HCT116 (cell line): Measurements from ENCODE around the gene MIA3.

ENCODE experiments used
- CBX3 ChIP-seq: IDR thresholded peaks from 2 replicates; pipeline ENCODE4 v1.6.1; 2012; ENCODE audit warnings: low read depth
- CEBPB ChIP-seq: IDR thresholded peaks from 2 replicates; pipeline ENCODE4 v1.6.1; 2012; ENCODE audit warnings: low read depth
- EZH2 ChIP-seq: fragments of 200-600 bp; sonication (generic); IDR thresholded peaks from 2 replicates; pipeline ENCODE4 v1.6.1; 2017; ENCODE audit warnings: antibody characterized with exemption, mixed run types
- POLR2A ChIP-seq: IDR thresholded peaks from 2 replicates; pipeline ENCODE4 v1.7.0; 2011; ENCODE audit warnings: borderline replicate concordance; ENCODE audit not compliant: insufficient read depth, insufficient read length; ENCODE audit errors: extremely low read depth
- POLR2AphosphoS5 ChIP-seq: IDR thresholded peaks from 2 replicates; pipeline ENCODE4 v1.6.1; 2011; ENCODE audit warnings: mild to moderate bottlenecking, low read depth, low read length, moderate library complexity
- RAD21 ChIP-seq: IDR thresholded peaks from 2 replicates; pipeline ENCODE4 v1.6.1; 2012; ENCODE audit warnings: low read depth, mild to moderate bottlenecking
- ZFX ChIP-seq: fragments of 450-650 bp; IDR thresholded peaks from 2 replicates; pipeline ENCODE4 v1.6.1; 2017
- TF ChIP-seq, protein P1 (sequence below), 3 experiments: fragments of 200-600 bp in 1 of 3; sonication (generic) in 1 of 3; IDR thresholded peaks in 2 of 3; conservative IDR thresholded peaks in 1 of 3; 2 replicates each; pipeline ENCODE4 v1.5.1; 2012 to 2017; ENCODE audit warnings: low read depth in 2 of 3, low read length in 2 of 3, antibody characterized with exemption in 1 of 3, borderline replicate concordance in 1 of 3, control low read depth in 1 of 3, mild to moderate bottlenecking in 1 of 3, mixed read lengths in 1 of 3, mixed run types in 1 of 3, moderate library complexity in 1 of 3; ENCODE audit not compliant: insufficient read depth in 1 of 3
- TF ChIP-seq, protein P2 (sequence below): IDR thresholded peaks from 2 replicates; pipeline ENCODE4 v1.6.1; 2012; ENCODE audit warnings: low read depth
- TF ChIP-seq, protein P3 (sequence below): IDR thresholded peaks from 2 replicates; pipeline ENCODE4 v1.6.1; 2012

GRCh38 chr1:222586842-222587241, 31.1 kb upstream of the MIA3 start:
- TF ChIP-seq, protein P1, sequence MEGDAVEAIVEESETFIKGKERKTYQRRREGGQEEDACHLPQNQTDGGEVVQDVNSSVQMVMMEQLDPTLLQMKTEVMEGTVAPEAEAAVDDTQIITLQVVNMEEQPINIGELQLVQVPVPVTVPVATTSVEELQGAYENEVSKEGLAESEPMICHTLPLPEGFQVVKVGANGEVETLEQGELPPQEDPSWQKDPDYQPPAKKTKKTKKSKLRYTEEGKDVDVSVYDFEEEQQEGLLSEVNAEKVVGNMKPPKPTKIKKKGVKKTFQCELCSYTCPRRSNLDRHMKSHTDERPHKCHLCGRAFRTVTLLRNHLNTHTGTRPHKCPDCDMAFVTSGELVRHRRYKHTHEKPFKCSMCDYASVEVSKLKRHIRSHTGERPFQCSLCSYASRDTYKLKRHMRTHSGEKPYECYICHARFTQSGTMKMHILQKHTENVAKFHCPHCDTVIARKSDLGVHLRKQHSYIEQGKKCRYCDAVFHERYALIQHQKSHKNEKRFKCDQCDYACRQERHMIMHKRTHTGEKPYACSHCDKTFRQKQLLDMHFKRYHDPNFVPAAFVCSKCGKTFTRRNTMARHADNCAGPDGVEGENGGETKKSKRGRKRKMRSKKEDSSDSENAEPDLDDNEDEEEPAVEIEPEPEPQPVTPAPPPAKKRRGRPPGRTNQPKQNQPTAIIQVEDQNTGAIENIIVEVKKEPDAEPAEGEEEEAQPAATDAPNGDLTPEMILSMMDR (IDR thresholded peaks at IDR 0.05 in 2 of 3, conservative IDR thresholded peaks at IDR 0.05 in 1 of 3; ENCODE audit: borderline replicate concordance in 1 of 3, insufficient read depth in 1 of 3, low read depth in 2 of 3, low read length in 2 of 3): no peak
- no peak for TF ChIP-seq RAD21
- no peak for TF ChIP-seq POLR2A
- TF ChIP-seq CEBPB: no peak
- no peak for TF ChIP-seq ZFX
- TF ChIP-seq, protein P2, sequence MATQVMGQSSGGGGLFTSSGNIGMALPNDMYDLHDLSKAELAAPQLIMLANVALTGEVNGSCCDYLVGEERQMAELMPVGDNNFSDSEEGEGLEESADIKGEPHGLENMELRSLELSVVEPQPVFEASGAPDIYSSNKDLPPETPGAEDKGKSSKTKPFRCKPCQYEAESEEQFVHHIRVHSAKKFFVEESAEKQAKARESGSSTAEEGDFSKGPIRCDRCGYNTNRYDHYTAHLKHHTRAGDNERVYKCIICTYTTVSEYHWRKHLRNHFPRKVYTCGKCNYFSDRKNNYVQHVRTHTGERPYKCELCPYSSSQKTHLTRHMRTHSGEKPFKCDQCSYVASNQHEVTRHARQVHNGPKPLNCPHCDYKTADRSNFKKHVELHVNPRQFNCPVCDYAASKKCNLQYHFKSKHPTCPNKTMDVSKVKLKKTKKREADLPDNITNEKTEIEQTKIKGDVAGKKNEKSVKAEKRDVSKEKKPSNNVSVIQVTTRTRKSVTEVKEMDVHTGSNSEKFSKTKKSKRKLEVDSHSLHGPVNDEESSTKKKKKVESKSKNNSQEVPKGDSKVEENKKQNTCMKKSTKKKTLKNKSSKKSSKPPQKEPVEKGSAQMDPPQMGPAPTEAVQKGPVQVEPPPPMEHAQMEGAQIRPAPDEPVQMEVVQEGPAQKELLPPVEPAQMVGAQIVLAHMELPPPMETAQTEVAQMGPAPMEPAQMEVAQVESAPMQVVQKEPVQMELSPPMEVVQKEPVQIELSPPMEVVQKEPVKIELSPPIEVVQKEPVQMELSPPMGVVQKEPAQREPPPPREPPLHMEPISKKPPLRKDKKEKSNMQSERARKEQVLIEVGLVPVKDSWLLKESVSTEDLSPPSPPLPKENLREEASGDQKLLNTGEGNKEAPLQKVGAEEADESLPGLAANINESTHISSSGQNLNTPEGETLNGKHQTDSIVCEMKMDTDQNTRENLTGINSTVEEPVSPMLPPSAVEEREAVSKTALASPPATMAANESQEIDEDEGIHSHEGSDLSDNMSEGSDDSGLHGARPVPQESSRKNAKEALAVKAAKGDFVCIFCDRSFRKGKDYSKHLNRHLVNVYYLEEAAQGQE: no peak
- no peak for TF ChIP-seq CBX3
- no peak for TF ChIP-seq POLR2AphosphoS5
- TF ChIP-seq EZH2: no peak
- TF ChIP-seq, protein P3, sequence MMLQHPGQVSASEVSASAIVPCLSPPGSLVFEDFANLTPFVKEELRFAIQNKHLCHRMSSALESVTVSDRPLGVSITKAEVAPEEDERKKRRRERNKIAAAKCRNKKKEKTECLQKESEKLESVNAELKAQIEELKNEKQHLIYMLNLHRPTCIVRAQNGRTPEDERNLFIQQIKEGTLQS: no peak
